DOHH2 (cell line): ENCODE measurements around the gene NPEPPS.

ENCODE experiments used
- EZH2phosphoT487 ChIP-seq: fragments of 200-600 bp; sonication (generic); IDR thresholded peaks from 2 replicates; pipeline ENCODE4 v1.6.1; 2017; ENCODE audit warnings: borderline replicate concordance, mild to moderate bottlenecking, antibody characterized with exemption, low read length, moderate library complexity, mixed read lengths
- TF ChIP-seq, protein P1 (sequence below): fragments of 200-600 bp; sonication (generic); IDR thresholded peaks from one replicate; pipeline ENCODE4 v1.5.1; 2014; ENCODE audit warnings: antibody characterized with exemption, mild to moderate bottlenecking, low read depth, low read length; ENCODE audit not compliant: poor library complexity, severe bottlenecking

DNA sequence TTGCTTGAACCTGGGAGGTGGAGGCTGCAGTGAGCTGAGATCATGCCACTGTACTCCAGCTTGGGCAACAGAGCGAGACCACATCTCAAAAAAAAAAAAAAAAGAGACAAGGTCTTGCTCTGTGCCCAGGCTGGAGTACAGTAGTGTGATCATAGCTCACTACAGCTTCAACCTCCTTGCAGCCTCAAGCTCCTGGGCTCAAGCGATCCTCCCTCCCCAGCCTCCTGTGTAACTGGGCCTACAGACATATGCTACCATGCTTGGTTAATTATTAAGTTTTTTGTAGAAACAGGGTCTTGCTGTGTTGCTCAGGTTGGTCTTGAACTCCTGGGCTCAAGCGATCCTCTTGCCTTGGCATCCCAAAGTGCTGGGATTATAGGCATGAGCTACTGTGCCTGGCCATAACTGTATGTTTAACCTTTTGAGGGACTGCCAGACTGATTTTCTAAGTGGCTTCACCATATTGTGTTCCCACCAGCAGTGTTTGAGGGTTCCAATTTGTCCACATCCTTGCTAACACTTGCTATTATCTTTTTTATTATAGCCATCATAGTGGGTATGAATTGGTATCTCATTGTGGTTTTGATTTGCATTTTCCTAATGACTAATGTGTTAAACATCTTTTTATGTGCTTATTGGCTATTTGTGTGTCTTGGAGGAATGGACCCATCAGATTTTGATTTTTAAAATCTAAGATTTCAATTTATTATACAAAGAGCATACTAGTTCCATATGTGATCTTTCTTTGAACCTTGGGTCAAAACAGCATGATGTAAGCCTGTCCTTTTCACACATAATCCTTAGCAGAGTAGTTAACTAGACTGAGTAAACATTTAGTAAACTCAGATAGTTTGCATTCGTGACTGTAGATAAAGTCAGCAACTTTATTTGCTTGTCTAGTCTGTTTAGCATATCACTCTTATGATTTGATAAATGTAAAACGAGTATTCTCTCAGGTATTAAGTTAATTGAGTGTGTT is 80.8 kb downstream of the NPEPPS start:
- TF ChIP-seq, protein P1, sequence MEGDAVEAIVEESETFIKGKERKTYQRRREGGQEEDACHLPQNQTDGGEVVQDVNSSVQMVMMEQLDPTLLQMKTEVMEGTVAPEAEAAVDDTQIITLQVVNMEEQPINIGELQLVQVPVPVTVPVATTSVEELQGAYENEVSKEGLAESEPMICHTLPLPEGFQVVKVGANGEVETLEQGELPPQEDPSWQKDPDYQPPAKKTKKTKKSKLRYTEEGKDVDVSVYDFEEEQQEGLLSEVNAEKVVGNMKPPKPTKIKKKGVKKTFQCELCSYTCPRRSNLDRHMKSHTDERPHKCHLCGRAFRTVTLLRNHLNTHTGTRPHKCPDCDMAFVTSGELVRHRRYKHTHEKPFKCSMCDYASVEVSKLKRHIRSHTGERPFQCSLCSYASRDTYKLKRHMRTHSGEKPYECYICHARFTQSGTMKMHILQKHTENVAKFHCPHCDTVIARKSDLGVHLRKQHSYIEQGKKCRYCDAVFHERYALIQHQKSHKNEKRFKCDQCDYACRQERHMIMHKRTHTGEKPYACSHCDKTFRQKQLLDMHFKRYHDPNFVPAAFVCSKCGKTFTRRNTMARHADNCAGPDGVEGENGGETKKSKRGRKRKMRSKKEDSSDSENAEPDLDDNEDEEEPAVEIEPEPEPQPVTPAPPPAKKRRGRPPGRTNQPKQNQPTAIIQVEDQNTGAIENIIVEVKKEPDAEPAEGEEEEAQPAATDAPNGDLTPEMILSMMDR = no peak
- TF ChIP-seq EZH2phosphoT487 = no peak
